ENCODE data around the gene PSMD8.
"Not testable (repeated sequence)": the region's sequence is repeated elsewhere in the genome, so short reads cannot be mapped to it uniquely, and the experiment has no call there.

The PSMD8 gene

GRCh38 chr19:38409631-38410133 is 35.3 kb downstream of the PSMD8 start:
- Histone ChIP-seq H3K27me3 (ENCODE audit: low read depth, low read length) (no peaks in the 10 kb centered on the region), H3K4me2 (ENCODE audit: low read length) (no peak overlapping the region), H3K4me3 (ENCODE audit: low read length) (no peak overlapping the region), H3K9ac (ENCODE audit: low read length) (no peak overlapping the region), H4K20me1 (ENCODE audit: insufficient read depth, low read length) (no peaks in the 10 kb centered on the region), H3K27ac (ENCODE audit: low read length) (no peak overlapping the region), H2AFZ (ENCODE audit: low read depth, low read length) (no peak overlapping the region), H3K79me2 (ENCODE audit: low read length) (no peaks in the 10 kb centered on the region), H3K36me3 (replicated peaks; ENCODE audit: low read depth, low read length) (peaks cover 71% of the 10 kb centered on the region), H3K4me1 (ENCODE audit: low read length) (no peaks in the 10 kb centered on the region), H3K9me3 (ENCODE audit: insufficient read depth, low read length) (no peaks in the 10 kb centered on the region)
- TF ChIP-seq CTCF (IDR thresholded peaks at IDR 0.05; ENCODE audit: low read depth, low read length) (no peak), EZH2phosphoT487 (IDR thresholded peaks at IDR 0.05; ENCODE audit: low read depth) (no peak)

GRCh38 chr19:38410407-38410806 is 36.0 kb downstream of the PSMD8 start:
- H3K79me2 ChIP-seq (ENCODE audit: low read length); H3K27ac ChIP-seq (ENCODE audit: low read length); H3K9ac ChIP-seq (ENCODE audit: low read length); H4K20me1 ChIP-seq (ENCODE audit: insufficient read depth, low read length); H3K4me3 ChIP-seq (ENCODE audit: low read length); H3K4me1 ChIP-seq (ENCODE audit: low read length); H3K27me3 ChIP-seq (ENCODE audit: low read depth, low read length); H2AFZ ChIP-seq (ENCODE audit: low read depth, low read length); H3K9me3 ChIP-seq (ENCODE audit: insufficient read depth, low read length); H3K4me2 ChIP-seq (ENCODE audit: low read length): not testable (repeated sequence)
- H3K36me3 ChIP-seq (replicated peaks; ENCODE audit: low read depth, low read length): peaks cover 66% of the 10 kb centered on the region

- no peaks in the 10 kb centered on the region for H3K9me3 ChIP-seq (ENCODE audit: insufficient read depth, low read length)
- H3K79me2 ChIP-seq (ENCODE audit: low read length): no peaks in the 10 kb centered on the region
- no peak overlapping the region for H2AFZ ChIP-seq (ENCODE audit: low read depth, low read length)
- H3K4me3 ChIP-seq (ENCODE audit: low read length): no peak overlapping the region
- H4K20me1 ChIP-seq (ENCODE audit: insufficient read depth, low read length): no peaks in the 10 kb centered on the region
- TF ChIP-seq EZH2phosphoT487 (IDR thresholded peaks at IDR 0.05; ENCODE audit: low read depth): no peak
- H3K4me1 ChIP-seq (ENCODE audit: low read length): no peaks in the 10 kb centered on the region
- no peak overlapping the region for H3K4me2 ChIP-seq (ENCODE audit: low read length)
- no peak overlapping the region for H3K27ac ChIP-seq (ENCODE audit: low read length)
- H3K9ac ChIP-seq (ENCODE audit: low read length): no peak overlapping the region
- no peaks in the 10 kb centered on the region for H3K27me3 ChIP-seq (ENCODE audit: low read depth, low read length)
- peaks cover 64% of the 10 kb centered on the region for H3K36me3 ChIP-seq (replicated peaks; ENCODE audit: low read depth, low read length)
These were observed 36.8 kb downstream of the PSMD8 start for GRCh38 chr19:38411041-38411712.

- not testable (repeated sequence) for H3K27ac ChIP-seq (ENCODE audit: low read length); H3K4me2 ChIP-seq (ENCODE audit: low read length); H3K4me1 ChIP-seq (ENCODE audit: low read length); H4K20me1 ChIP-seq (ENCODE audit: insufficient read depth, low read length); H3K27me3 ChIP-seq (ENCODE audit: low read depth, low read length); H3K9ac ChIP-seq (ENCODE audit: low read length); H3K9me3 ChIP-seq (ENCODE audit: insufficient read depth, low read length); H3K79me2 ChIP-seq (ENCODE audit: low read length); H2AFZ ChIP-seq (ENCODE audit: low read depth, low read length); H3K4me3 ChIP-seq (ENCODE audit: low read length)
- peaks cover 65% of the 10 kb centered on the region for H3K36me3 ChIP-seq (replicated peaks; ENCODE audit: low read depth, low read length)
These were observed 37.5 kb downstream of the PSMD8 start for GRCh38 chr19:38411898-38412297.

- no peaks in the 10 kb centered on the region for H4K20me1 ChIP-seq (ENCODE audit: insufficient read depth, low read length)
- no peak overlapping the region for H3K27ac ChIP-seq (ENCODE audit: low read length)
- H3K79me2 ChIP-seq (ENCODE audit: low read length): no peaks in the 10 kb centered on the region
- TF ChIP-seq EZH2phosphoT487 (IDR thresholded peaks at IDR 0.05; ENCODE audit: low read depth) (no peak), CTCF (IDR thresholded peaks at IDR 0.05; ENCODE audit: low read depth, low read length) (no peak)
- H3K27me3 ChIP-seq (ENCODE audit: low read depth, low read length): no peaks in the 10 kb centered on the region
- no peak overlapping the region for H3K4me2 ChIP-seq (ENCODE audit: low read length)
- H3K9me3 ChIP-seq (ENCODE audit: insufficient read depth, low read length): no peaks in the 10 kb centered on the region
- H3K9ac ChIP-seq (ENCODE audit: low read length): no peak overlapping the region
- H3K4me1 ChIP-seq (ENCODE audit: low read length): peaks cover 8% of the 10 kb centered on the region
- H3K4me3 ChIP-seq (ENCODE audit: low read length): no peak overlapping the region
- H3K36me3 ChIP-seq (replicated peaks; ENCODE audit: low read depth, low read length): peaks cover 67% of the 10 kb centered on the region
- H2AFZ ChIP-seq (ENCODE audit: low read depth, low read length): no peak overlapping the region
These were observed 38.1 kb downstream of the PSMD8 start for GRCh38 chr19:38412491-38412890.

All from OCI-LY3 (cell line).